Hepatocyte (in vitro differentiated cells): ENCODE measurements around the gene ZC3H7A.

Source experiments
- CTCF ChIP-seq: fragments of 200-600 bp; sonication (generic); IDR thresholded peaks from 2 replicates; pipeline ENCODE4 v1.5.1; 2016; ENCODE audit warnings: antibody characterized with exemption, mild to moderate bottlenecking; ENCODE audit not compliant: poor library complexity
- EZH2 ChIP-seq: fragments of 200-600 bp; sonication (generic); IDR thresholded peaks from 2 replicates; pipeline ENCODE4 v1.6.1; 2016; ENCODE audit warnings: antibody characterized with exemption, mild to moderate bottlenecking, borderline replicate concordance

GRCh38 chr16:11759997-11760396 lies 37.1 kb downstream of the ZC3H7A start:
- TF ChIP-seq CTCF (no peak), EZH2 (no peak)
